Left kidney (tissue), 8 donors: ENCODE results near the gene SPOCK3. TPM values are rescaled to one million over a fixed set of nuclear protein-coding genes. Genes with fewer than 3 reads are reported as not detected.
"Not testable (repeated sequence)": the region's sequence is repeated elsewhere in the genome, so short reads cannot be mapped to it uniquely, and the experiment has no call there.

Experiments used
- DNase-seq: peaks from one replicate; pipeline ENCODE4 v3.0.0-alpha.2; 2013
- long read RNA-seq, 8 donors: transcript quantifications; one replicate each; lab custom pipeline, GENCODE V29; 2026
- polyA plus RNA-seq: library from polyadenylated mRNA; unstranded; fragments of 120-200 nt; gene quantifications from one replicate; pipeline ENCODE4 v1.2.1, GENCODE V29; 2013; ENCODE audit not compliant: insufficient read length

Gene SPOCK3
- polyA plus RNA-seq: 12.3 TPM
- long read RNA-seq, donor 1, partial matches to known transcripts: 0 of 3 reads
- long read RNA-seq, donor 1, other reads (novel, unspliced or antisense): 0 of 3 reads
- long read RNA-seq, donor 2, partial matches to known transcripts: 0 of 4 reads
- long read RNA-seq, donor 2, other reads (novel, unspliced or antisense): 0 of 4 reads
- long read RNA-seq, donor 3, partial matches to known transcripts: 0 of 1 reads
- long read RNA-seq, donor 3, other reads (novel, unspliced or antisense): 0 of 1 reads
- long read RNA-seq, donor 4: 0 reads
- long read RNA-seq, donor 5, partial matches to known transcripts: 0 of 2 reads
- long read RNA-seq, donor 5, other reads (novel, unspliced or antisense): 0 of 2 reads
- long read RNA-seq, donor 6, partial matches to known transcripts: 0 of 2 reads
- long read RNA-seq, donor 6, other reads (novel, unspliced or antisense): 0 of 2 reads
- long read RNA-seq, donor 7, partial matches to known transcripts: 0 of 1 reads
- long read RNA-seq, donor 7, other reads (novel, unspliced or antisense): 0 of 1 reads
- long read RNA-seq, donor 8, partial matches to known transcripts: 0 of 1 reads
- long read RNA-seq, donor 8, other reads (novel, unspliced or antisense): 0 of 1 reads

- peak; percentile 54 for DNase-seq
Observed at GRCh38 chr4:167234316-167234881, at the start of gene SPOCK3. Gene SPOCK3, minus strand, starts transcription at chr4:167234494.

- no peak for DNase-seq
Observed at GRCh38 chr4:167282171-167282864, 48.0 kb upstream of the SPOCK3 start.

- not testable (repeated sequence) for DNase-seq
Observed at GRCh38 chr4:167281545-167281944, 47.3 kb upstream of the SPOCK3 start.

GRCh38 chr4:167274351-167274750 is 40.1 kb upstream of the SPOCK3 start:
- DNase-seq: no peak

GRCh38 chr4:167265231-167265630 is 30.9 kb upstream of the SPOCK3 start:
- DNase-seq: no peak

GRCh38 chr4:167248271-167248670 is 14.0 kb upstream of the SPOCK3 start:
- DNase-seq: no peak

- DNase-seq: no peak
Observed at GRCh38 chr4:167239627-167240026, 5.3 kb upstream of the SPOCK3 start.

GRCh38 chr4:167238226-167238625 is 3.9 kb upstream of the SPOCK3 start:
- no peak for DNase-seq

- DNase-seq: peak; percentile 30
Observed at GRCh38 chr4:167233685-167234315, 494 bp downstream of the SPOCK3 start.

- DNase-seq: no peak
Observed at GRCh38 chr4:167232805-167233684, 1.2 kb downstream of the SPOCK3 start.

GRCh38 chr4:167230744-167231143 is 3.5 kb downstream of the SPOCK3 start:
- DNase-seq: no peak

GRCh38 chr4:167222099-167222498 is 12.2 kb downstream of the SPOCK3 start:
- no peak for DNase-seq

GRCh38 chr4:167221084-167221483 is 13.2 kb downstream of the SPOCK3 start:
- DNase-seq: no peak

- no peak for DNase-seq
Observed at GRCh38 chr4:167218022-167218608, 16.2 kb downstream of the SPOCK3 start.

GRCh38 chr4:167216783-167217182 is 17.5 kb downstream of the SPOCK3 start:
- no peak for DNase-seq

GRCh38 chr4:167210166-167210565 is 24.1 kb downstream of the SPOCK3 start:
- no peak for DNase-seq

GRCh38 chr4:167196344-167197012 is 37.8 kb downstream of the SPOCK3 start:
- no peak for DNase-seq

GRCh38 chr4:167190379-167190778 is 43.9 kb downstream of the SPOCK3 start:
- DNase-seq: no peak

GRCh38 chr4:167185465-167185864 is 48.8 kb downstream of the SPOCK3 start:
- no peak for DNase-seq

- no peak for DNase-seq
Observed at GRCh38 chr4:167183036-167183435, 51.3 kb downstream of the SPOCK3 start.
